ENCODE measurements around the gene VSTM2B. TPM values are rescaled to one million over a fixed set of nuclear protein-coding genes. Genes with fewer than 3 reads are reported as not detected.

The VSTM2B gene
- total and polyA plus RNA-seq, 2 of the 13 experiments (the other 11 are each of a cell fraction or from before 2014, with no cell fraction given) = not detected

GRCh38 chr19:29610574-29611271 lies 84.9 kb downstream of the VSTM2B start (continued):
- TF ChIP-seq KMT2B (CRISPR knock-in tag; IDR thresholded peaks at IDR 0.05) (no peak), HNRNPL (IDR thresholded peaks at IDR 0.05; ENCODE audit: low read depth, low read length) (no peak), JUND (CRISPR knock-in tag; IDR thresholded peaks at IDR 0.05) (no peak), THAP11 (CRISPR knock-in tag; IDR thresholded peaks at IDR 0.05) (0 out of 2 replicates have a peak, but pooled peaks have one; percentile 16), MAFK (conservative IDR thresholded peaks at IDR 0.05 in 1 of 2, IDR thresholded peaks at IDR 0.05 in 1 of 2; ENCODE audit: low read length in 2 of 2) (0 out of 4 replicates have a peak, but pooled peaks of 1 of the 2 experiments have one; percentile 12), ZNF280B (CRISPR knock-in tag; IDR thresholded peaks at IDR 0.05; ENCODE audit: borderline replicate concordance) (no peak), ZNF660 (CRISPR knock-in tag; IDR thresholded peaks at IDR 0.05; ENCODE audit: borderline replicate concordance, low read depth) (no peak), ZNF543 (CRISPR knock-in tag; IDR thresholded peaks at IDR 0.05) (no peak), MED1 (CRISPR knock-in tag; IDR thresholded peaks at IDR 0.05) (no peak), MEF2D (CRISPR knock-in tag; IDR thresholded peaks at IDR 0.05) (no peak), ZNF510 (CRISPR knock-in tag; IDR thresholded peaks at IDR 0.05; ENCODE audit: low read depth) (no peak), STAG1 (CRISPR knock-in tag; IDR thresholded peaks at IDR 0.05) (peak; percentile 92), FOXK2 (IDR thresholded peaks at IDR 0.05) (no peak), ZNF142 (CRISPR knock-in tag; IDR thresholded peaks at IDR 0.05) (no peak), KLF16 (CRISPR knock-in tag; IDR thresholded peaks at IDR 0.05) (no peak), SAFB2 (CRISPR knock-in tag; IDR thresholded peaks at IDR 0.05; ENCODE audit: borderline replicate concordance, low read depth) (no peak), ZNF850 (CRISPR knock-in tag; conservative IDR thresholded peaks at IDR 0.05) (no peak), ZNF256 (CRISPR knock-in tag; conservative IDR thresholded peaks at IDR 0.05) (no peak), ELK4 (CRISPR knock-in tag; IDR thresholded peaks at IDR 0.05; ENCODE audit: borderline replicate concordance) (no peak), ZNF644 (CRISPR knock-in tag; IDR thresholded peaks at IDR 0.05; ENCODE audit: low read depth) (no peak), ELF4 (CRISPR knock-in tag; IDR thresholded peaks at IDR 0.05; ENCODE audit: borderline replicate concordance) (no peak), RFX1 (IDR thresholded peaks at IDR 0.05) (peak; percentile 29; the same call in 1 of the 2 replicates), PHF21A (CRISPR knock-in tag; IDR thresholded peaks at IDR 0.05) (no peak), SALL1 (CRISPR knock-in tag; IDR thresholded peaks at IDR 0.05) (no peak)
